PC-3 (cell line): ENCODE results near the gene NOL11.

Experiments
- EZH2 ChIP-seq: fragments of 300-600 bp; sonication (generic); IDR thresholded peaks from one replicate; pipeline ENCODE4 v1.6.1; 2017; ENCODE audit warnings: antibody characterized with exemption, mild to moderate bottlenecking, low read length; ENCODE audit not compliant: unreplicated experiment
- EZH2phosphoT487 ChIP-seq: fragments of 300-600 bp; sonication (generic); IDR thresholded peaks from 2 replicates; pipeline ENCODE4 v1.6.1; 2018; ENCODE audit warnings: mild to moderate bottlenecking, antibody characterized with exemption, low read length, borderline replicate concordance
- TF ChIP-seq, protein P1 (sequence below): fragments of 300-600 bp; sonication (generic); conservative IDR thresholded peaks from 2 replicates; pipeline ENCODE4 v1.5.1; 2017; ENCODE audit warnings: antibody characterized with exemption, low read depth, mild to moderate bottlenecking, low read length

DNA sequence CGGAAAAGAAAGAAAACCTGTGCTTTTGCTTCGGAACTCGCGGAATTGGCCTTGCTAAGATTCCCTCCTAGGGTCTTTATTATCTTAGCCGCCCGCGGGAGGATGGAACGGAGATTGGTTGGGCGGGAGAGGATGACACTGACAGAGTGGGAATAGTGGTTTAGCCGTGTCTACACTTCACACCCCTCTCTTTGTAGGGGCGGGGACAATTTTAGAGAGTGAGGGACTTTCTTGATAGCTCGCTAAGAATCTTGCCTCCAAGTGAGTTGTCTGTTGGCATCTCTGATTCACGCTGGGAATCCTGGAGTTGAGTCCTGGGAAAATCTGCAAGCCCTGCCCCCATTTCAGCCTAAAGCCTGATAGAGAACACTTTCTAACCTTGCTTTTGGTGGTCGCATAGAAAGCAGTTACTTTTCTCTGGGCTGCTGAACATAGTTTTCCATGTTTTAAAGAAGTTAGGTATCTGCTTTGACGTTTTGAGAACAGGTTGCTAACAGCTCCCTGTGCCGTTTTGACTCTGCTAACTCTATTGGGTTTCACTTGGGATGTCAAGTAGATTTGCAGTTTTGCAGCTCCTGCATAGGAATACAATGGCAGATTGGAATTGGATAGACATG is 697 bp downstream of the NOL11 start:
- TF ChIP-seq, protein P1, sequence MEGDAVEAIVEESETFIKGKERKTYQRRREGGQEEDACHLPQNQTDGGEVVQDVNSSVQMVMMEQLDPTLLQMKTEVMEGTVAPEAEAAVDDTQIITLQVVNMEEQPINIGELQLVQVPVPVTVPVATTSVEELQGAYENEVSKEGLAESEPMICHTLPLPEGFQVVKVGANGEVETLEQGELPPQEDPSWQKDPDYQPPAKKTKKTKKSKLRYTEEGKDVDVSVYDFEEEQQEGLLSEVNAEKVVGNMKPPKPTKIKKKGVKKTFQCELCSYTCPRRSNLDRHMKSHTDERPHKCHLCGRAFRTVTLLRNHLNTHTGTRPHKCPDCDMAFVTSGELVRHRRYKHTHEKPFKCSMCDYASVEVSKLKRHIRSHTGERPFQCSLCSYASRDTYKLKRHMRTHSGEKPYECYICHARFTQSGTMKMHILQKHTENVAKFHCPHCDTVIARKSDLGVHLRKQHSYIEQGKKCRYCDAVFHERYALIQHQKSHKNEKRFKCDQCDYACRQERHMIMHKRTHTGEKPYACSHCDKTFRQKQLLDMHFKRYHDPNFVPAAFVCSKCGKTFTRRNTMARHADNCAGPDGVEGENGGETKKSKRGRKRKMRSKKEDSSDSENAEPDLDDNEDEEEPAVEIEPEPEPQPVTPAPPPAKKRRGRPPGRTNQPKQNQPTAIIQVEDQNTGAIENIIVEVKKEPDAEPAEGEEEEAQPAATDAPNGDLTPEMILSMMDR: no peak
- TF ChIP-seq EZH2: no peak
- no peak for TF ChIP-seq EZH2phosphoT487
